CD8-positive, alpha-beta memory T cell (primary cell): ENCODE data around the gene DNAH6. TPM values are rescaled to one million over a fixed set of nuclear protein-coding genes. Genes with fewer than 3 reads are reported as not detected.

Experiments used
- CTCF ChIA-PET: fragments of 350-600 bp; sonication (Branson Sonifier 250); formaldehyde crosslinking; loops from one replicate; lab custom pipeline; 2021; ENCODE audit warnings: antibody characterized with exemption; lab: Charles Lee
- POLR2A ChIA-PET: fragments of 350-600 bp; sonication (Branson Sonifier 250); formaldehyde crosslinking; loops from one replicate; lab custom pipeline; 2021; ENCODE audit warnings: antibody characterized with exemption; lab: Charles Lee
- DNase-seq, 5 donors: peaks; one replicate each; pipeline versions ENCODE4 v3.0.0 to v3.0.0-alpha.2; 2020 to 2022; ENCODE audit warnings: mixed read lengths in 1 of 5
- H3K27ac ChIP-seq: one replicate; pipeline ENCODE4 v1.7.0; 2013; ENCODE audit warnings: low read depth, mild to moderate bottlenecking, low read length, moderate library complexity
- H3K27me3 ChIP-seq: 2 replicates; pipeline ENCODE4 v1.7.0; 2013; ENCODE audit warnings: low read length, mild to moderate bottlenecking; ENCODE audit not compliant: insufficient read depth, poor library complexity, severe bottlenecking
- H3K36me3 ChIP-seq: 2 replicates; pipeline ENCODE4 v1.7.0; 2013; ENCODE audit warnings: mild to moderate bottlenecking, low read length, moderate library complexity; ENCODE audit not compliant: insufficient read depth
- H3K4me1 ChIP-seq: 2 replicates; pipeline ENCODE4 v1.7.0; 2013; ENCODE audit warnings: mild to moderate bottlenecking, low read length, moderate library complexity; ENCODE audit not compliant: insufficient read depth
- H3K4me3 ChIP-seq: 2 replicates; pipeline ENCODE4 v1.7.0; 2013; ENCODE audit warnings: mild to moderate bottlenecking, low read length
- H3K9me3 ChIP-seq: 2 replicates; pipeline ENCODE4 v1.7.0; 2013; ENCODE audit warnings: mild to moderate bottlenecking, low read length
- H3K27ac Mint-ChIP-seq, 8 donors: one replicate each; pipeline ENCODE4 v1.8.0; 2020 to 2021; ENCODE audit warnings: mixed read lengths in 8 of 8, mild to moderate bottlenecking in 6 of 8, inconsistent platforms in 3 of 8, moderate library complexity in 3 of 8
- H3K27me3 Mint-ChIP-seq, 2 donors: one replicate each; pipeline ENCODE4 v1.8.0; 2020 to 2021; ENCODE audit warnings: mixed read lengths in 2 of 2, mild to moderate bottlenecking in 1 of 2, moderate library complexity in 1 of 2
- H3K36me3 Mint-ChIP-seq, 3 donors: one replicate each; pipeline ENCODE4 v1.8.0; 2020 to 2021; ENCODE audit warnings: mixed read lengths in 3 of 3, inconsistent platforms in 1 of 3, mild to moderate bottlenecking in 1 of 3
- H3K4me1 Mint-ChIP-seq, 3 donors: one replicate each; pipeline ENCODE4 v1.8.0; 2020 to 2021; ENCODE audit warnings: mixed read lengths in 3 of 3, inconsistent platforms in 1 of 3, mild to moderate bottlenecking in 1 of 3
- H3K4me3 Mint-ChIP-seq, 7 donors: one replicate each; pipeline ENCODE4 v1.8.0; 2020 to 2021; ENCODE audit warnings: mixed read lengths in 7 of 7, mild to moderate bottlenecking in 6 of 7, moderate library complexity in 4 of 7, inconsistent platforms in 2 of 7
- H3K9me3 Mint-ChIP-seq, 5 donors: one replicate each; pipeline ENCODE4 v1.8.0; 2020 to 2022; ENCODE audit warnings: mixed read lengths in 5 of 5, mild to moderate bottlenecking in 3 of 5, moderate library complexity in 2 of 5, inconsistent platforms in 1 of 5
- polyA plus RNA-seq: library from polyadenylated mRNA; unstranded; fragments of 300-500 nt; fragmentation: Illumina TruSeq; gene quantifications from one replicate; pipeline ENCODE4 v1.2.3, GENCODE V29; 2021
- total RNA-seq, 2 experiments: library from RNA; stranded (reverse); gene quantifications; one replicate each; pipeline ENCODE4 v1.2.3, GENCODE V29; 2021

The DNAH6 gene
- total and polyA plus RNA-seq, 3 experiments from 2014 or later, result 0.24 to 0.51 (median 0.39) TPM

DNA sequence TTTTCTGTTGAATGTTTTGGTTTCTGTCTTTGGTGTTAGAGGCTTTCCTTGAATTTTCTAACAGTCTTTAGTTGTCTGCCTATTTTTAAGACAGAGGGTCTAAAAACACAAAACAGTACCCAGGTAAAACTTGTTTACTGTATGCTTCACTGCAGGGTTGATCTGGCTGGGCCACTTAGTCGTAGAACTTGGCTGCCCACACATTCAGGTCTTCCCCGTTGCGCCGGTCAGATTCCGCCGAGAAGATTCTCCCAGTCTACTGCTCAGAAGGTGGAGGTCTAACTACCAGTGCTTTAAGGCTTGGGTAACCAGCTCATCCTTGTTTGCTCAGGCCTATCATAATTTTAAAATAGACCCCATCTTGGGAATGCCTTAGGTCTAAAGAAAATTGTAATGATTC is 24.6 kb upstream of the DNAH6 start:
- no peaks in the 10 kb centered on the region for H3K9me3 ChIP-seq
- H3K9me3 Mint-ChIP-seq, result no peaks in the 10 kb centered on the region
- no peak overlapping the region for H3K4me3 ChIP-seq
- peaks cover 5% of the 10 kb centered on the region for H3K4me1 ChIP-seq
- no peaks in the 10 kb centered on the region for H3K27me3 ChIP-seq
- H3K27me3 Mint-ChIP-seq, result peaks cover 3 to 11% of the 10 kb centered on the region in 2 donors
- H3K4me3 Mint-ChIP-seq, result peak overlapping the region in 1 of 7 donors; percentile 45
- no peaks in the 10 kb centered on the region for H3K36me3 Mint-ChIP-seq
- no peaks in the 10 kb centered on the region for H3K36me3 ChIP-seq
- no peak overlapping the region for H3K27ac ChIP-seq
- H3K4me1 Mint-ChIP-seq, result peaks cover 6 to 12% (median 8%) of the 10 kb centered on the region in 3 donors
- ChIA-PET POLR2A (no interaction called here), CTCF (interaction anchor here (1.2 to 2.0 kb wide), 4 partner anchors 30 to 434 kb away, joined by 3 to 10 read pairs (median 4); no protein-coding TSS in a partner anchor)
- no peak overlapping the region for H3K27ac Mint-ChIP-seq
- no peak for DNase-seq

DNA sequence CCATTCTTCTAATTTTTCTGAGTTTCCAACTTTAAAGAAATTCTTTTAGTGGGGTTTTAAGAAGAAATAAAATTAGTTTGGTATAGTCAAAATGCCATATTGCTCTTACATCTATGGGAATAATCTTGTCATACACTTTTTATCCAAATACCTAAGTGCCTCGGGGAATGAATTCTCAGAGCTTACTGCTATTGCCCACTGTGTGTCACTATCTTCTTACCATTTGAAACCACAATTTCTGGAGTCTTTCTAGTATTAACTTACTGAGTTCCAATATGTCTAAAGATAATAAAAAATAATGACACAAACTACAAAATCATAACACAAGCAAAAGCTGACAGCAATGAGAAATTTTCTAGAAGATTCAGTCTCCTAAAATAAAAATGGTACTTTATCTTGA is 23.7 kb upstream of the DNAH6 start:
- no peak overlapping the region for H3K4me3 ChIP-seq
- H3K9me3 Mint-ChIP-seq, result no peaks in the 10 kb centered on the region
- no peaks in the 10 kb centered on the region for H3K9me3 ChIP-seq
- H3K27me3 ChIP-seq, result no peaks in the 10 kb centered on the region
- H3K27ac Mint-ChIP-seq, result no peak overlapping the region
- H3K36me3 Mint-ChIP-seq, result no peaks in the 10 kb centered on the region
- peaks cover 5% of the 10 kb centered on the region for H3K4me1 ChIP-seq
- no peak overlapping the region for H3K4me3 Mint-ChIP-seq
- POLR2A ChIA-PET, result no interaction called here
- peaks cover 3 to 11% of the 10 kb centered on the region in 2 donors for H3K27me3 Mint-ChIP-seq
- CTCF ChIA-PET, result interaction anchor here (1.1 to 2.0 kb wide), 7 partner anchors 31 to 433 kb away, joined by 3 to 10 read pairs (median 6); partner anchors contain the start of gene TRABD2A
- H3K27ac ChIP-seq, result no peak overlapping the region
- DNase-seq, result no peak
- no peaks in the 10 kb centered on the region for H3K36me3 ChIP-seq
- H3K4me1 Mint-ChIP-seq, result peaks cover 6 to 12% (median 8%) of the 10 kb centered on the region in 3 donors

- no peak overlapping the region for H3K4me3 ChIP-seq
- H3K27me3 Mint-ChIP-seq, result peaks cover 3 to 11% of the 10 kb centered on the region in 2 donors
- H3K27me3 ChIP-seq, result no peaks in the 10 kb centered on the region
- H3K27ac ChIP-seq, result no peak overlapping the region
- no peaks in the 10 kb centered on the region for H3K36me3 Mint-ChIP-seq
- ChIA-PET CTCF (interaction anchor here (1.1 to 2.0 kb wide), 3 partner anchors 369 to 432 kb away, joined by 4 to 9 read pairs (median 6); partner anchors contain the start of gene TRABD2A), POLR2A (no interaction called here)
- H3K4me1 Mint-ChIP-seq, result peaks cover 6 to 12% (median 8%) of the 10 kb centered on the region in 3 donors
- peak overlapping the region in 1 of 8 donors; percentile 55 for H3K27ac Mint-ChIP-seq
- no peaks in the 10 kb centered on the region for H3K36me3 ChIP-seq
- H3K4me1 ChIP-seq, result peaks cover 11% of the 10 kb centered on the region
- H3K4me3 Mint-ChIP-seq, result no peak overlapping the region
- H3K9me3 Mint-ChIP-seq, result no peaks in the 10 kb centered on the region
- no peak for DNase-seq
- no peaks in the 10 kb centered on the region for H3K9me3 ChIP-seq
Measured at GRCh38 chr2:84493514-84493913, 22.8 kb upstream of the DNAH6 start.

DNA sequence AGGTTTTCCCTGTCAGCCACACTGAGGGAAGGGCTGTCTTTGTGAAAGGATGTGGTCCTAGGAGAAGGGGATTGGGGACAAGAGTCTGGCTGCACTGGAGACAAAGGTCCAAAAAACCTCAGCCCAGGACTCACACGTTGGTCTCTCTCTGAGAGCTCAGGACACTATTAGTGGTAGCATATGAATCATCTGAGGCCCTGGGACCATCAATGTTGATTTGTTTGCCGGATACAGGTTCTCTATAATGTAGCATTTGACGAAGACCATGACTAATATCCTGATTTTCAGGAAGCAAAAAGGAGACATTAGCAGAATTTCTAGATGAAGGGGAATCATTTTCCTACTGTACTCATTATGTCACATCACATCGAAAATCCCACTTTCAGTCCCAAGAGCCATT is 22.2 kb upstream of the DNAH6 start:
- H3K27me3 ChIP-seq, result no peaks in the 10 kb centered on the region
- no peaks in the 10 kb centered on the region for H3K36me3 Mint-ChIP-seq
- DNase-seq, result no peak

DNA sequence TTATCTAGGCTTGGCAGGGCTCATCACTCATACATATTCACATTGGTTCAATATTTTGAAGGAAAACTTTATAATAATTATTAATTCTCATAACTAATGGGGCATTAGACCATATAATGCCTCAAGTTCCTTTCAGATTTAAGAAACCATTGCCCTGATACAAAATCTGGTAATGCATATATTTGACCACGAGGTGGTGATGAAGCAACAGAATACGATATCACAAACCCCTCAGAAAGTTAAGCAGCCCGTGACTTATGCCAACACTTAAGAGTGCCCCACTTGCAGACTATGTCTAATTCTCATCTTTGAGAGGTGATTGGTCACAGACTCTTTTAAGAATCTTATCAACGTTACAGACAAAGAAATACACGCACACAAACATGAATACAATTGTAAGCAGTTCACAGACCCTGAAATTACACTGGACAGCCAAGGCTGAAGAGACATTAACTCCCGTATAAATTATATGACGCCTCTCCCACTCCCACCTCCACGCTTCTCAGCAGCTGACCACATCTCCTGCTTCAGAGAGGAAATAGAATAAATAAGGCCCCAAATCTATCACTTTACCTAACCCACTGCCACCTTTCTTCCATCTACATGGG is 20.7 kb upstream of the DNAH6 start:
- peaks cover 6 to 8% (median 6%) of the 10 kb centered on the region in 3 donors for H3K4me1 Mint-ChIP-seq
- Histone ChIP-seq H3K27ac (no peak overlapping the region), H3K9me3 (no peaks in the 10 kb centered on the region), H3K4me3 (no peak overlapping the region), H3K27me3 (no peaks in the 10 kb centered on the region), H3K36me3 (no peaks in the 10 kb centered on the region), H3K4me1 (peaks cover 11% of the 10 kb centered on the region)
- peak in 4 of 5 donors; percentile 7 to 72 (median 58) for DNase-seq
- POLR2A ChIA-PET, result no interaction called here
- H3K27me3 Mint-ChIP-seq, result peaks cover 3 to 11% of the 10 kb centered on the region in 2 donors
- no peaks in the 10 kb centered on the region for H3K9me3 Mint-ChIP-seq
- peak overlapping the region in 1 of 7 donors; percentile 33 for H3K4me3 Mint-ChIP-seq
- CTCF ChIA-PET, result interaction anchor here (1.0 to 2.1 kb wide), 2 partner anchors 387 to 430 kb away, joined by 4 to 6 read pairs; no protein-coding TSS in a partner anchor
- no peaks in the 10 kb centered on the region for H3K36me3 Mint-ChIP-seq
- H3K27ac Mint-ChIP-seq, result peak overlapping the region in 6 of 8 donors; percentile 0 to 80 (median 62)

More for the DNA sequence above, 22.2 kb upstream of the DNAH6 start:
- no peaks in the 10 kb centered on the region for H3K9me3 ChIP-seq
- H3K36me3 ChIP-seq, result no peaks in the 10 kb centered on the region
- H3K27me3 Mint-ChIP-seq, result peaks cover 3 to 11% of the 10 kb centered on the region in 2 donors
- no peaks in the 10 kb centered on the region for H3K9me3 Mint-ChIP-seq
- no peak overlapping the region for H3K4me3 ChIP-seq
- ChIA-PET CTCF (interaction anchor here (2.0 to 2.1 kb wide), 2 partner anchors 388 to 432 kb away, joined by 6 to 9 read pairs; no protein-coding TSS in a partner anchor), POLR2A (no interaction called here)
- H3K4me1 ChIP-seq, result peaks cover 11% of the 10 kb centered on the region
- no peak overlapping the region for H3K4me3 Mint-ChIP-seq
- no peak overlapping the region for H3K27ac ChIP-seq
- H3K4me1 Mint-ChIP-seq, result peaks cover 6 to 12% (median 8%) of the 10 kb centered on the region in 3 donors
- no peak overlapping the region for H3K27ac Mint-ChIP-seq

GRCh38 chr2:84496386-84496785 is 19.9 kb upstream of the DNAH6 start:
- no peaks in the 10 kb centered on the region for H3K27me3 ChIP-seq
- ChIA-PET CTCF (interaction anchor here (2.1 to 2.3 kb wide), 2 partner anchors 386 to 429 kb away, joined by 6 to 29 read pairs; no protein-coding TSS in a partner anchor), POLR2A (no interaction called here)
- no peak overlapping the region for H3K4me3 Mint-ChIP-seq
- no peaks in the 10 kb centered on the region for H3K36me3 Mint-ChIP-seq
- H3K27me3 Mint-ChIP-seq, result peaks cover 3 to 11% of the 10 kb centered on the region in 2 donors
- no peaks in the 10 kb centered on the region for H3K36me3 ChIP-seq
- H3K4me1 Mint-ChIP-seq, result peaks cover 6 to 8% (median 6%) of the 10 kb centered on the region in 3 donors
- no peak overlapping the region for H3K27ac Mint-ChIP-seq
- no peak overlapping the region for H3K4me3 ChIP-seq
- no peaks in the 10 kb centered on the region for H3K9me3 ChIP-seq
- no peaks in the 10 kb centered on the region for H3K9me3 Mint-ChIP-seq
- H3K4me1 ChIP-seq, result peaks cover 11% of the 10 kb centered on the region
- no peak overlapping the region for H3K27ac ChIP-seq
- DNase-seq, result no peak

GRCh38 chr2:84497285-84497684 is 19.0 kb upstream of the DNAH6 start:
- H3K4me3 Mint-ChIP-seq, result no peak overlapping the region
- peaks cover 0 to 1% (median 0%) of the 10 kb centered on the region in 3 donors for H3K36me3 Mint-ChIP-seq
- H3K9me3 ChIP-seq, result no peaks in the 10 kb centered on the region
- no peaks in the 10 kb centered on the region for H3K36me3 ChIP-seq
- no peak overlapping the region for H3K4me3 ChIP-seq
- H3K27me3 Mint-ChIP-seq, result peaks cover 3 to 11% of the 10 kb centered on the region in 2 donors
- POLR2A ChIA-PET, result interaction anchor here (0.7 kb wide), 1 partner anchor 370 kb away, joined by 5 read pairs; no protein-coding TSS in a partner anchor
- H3K9me3 Mint-ChIP-seq, result no peaks in the 10 kb centered on the region
- no peaks in the 10 kb centered on the region for H3K27me3 ChIP-seq
- DNase-seq, result no peak
- CTCF ChIA-PET, result interaction anchor here (0.7 to 2.4 kb wide), 13 partner anchors 17 to 539 kb away, joined by 3 to 29 read pairs (median 3); partner anchors contain the start of gene TRABD2A
- peaks cover 6 to 8% (median 6%) of the 10 kb centered on the region in 3 donors for H3K4me1 Mint-ChIP-seq
- no peak overlapping the region for H3K27ac ChIP-seq
- peaks cover 11% of the 10 kb centered on the region for H3K4me1 ChIP-seq
- H3K27ac Mint-ChIP-seq, result peak overlapping the region in 1 of 8 donors; percentile 61
